ENCODE results near the gene KCNH6. TPM values are rescaled to one million over a fixed set of nuclear protein-coding genes. Genes with fewer than 3 reads are reported as not detected.

The KCNH6 gene
- total RNA-seq, 2 donors from 2014 or later = 0.05 TPM; not detected in 1

DNA sequence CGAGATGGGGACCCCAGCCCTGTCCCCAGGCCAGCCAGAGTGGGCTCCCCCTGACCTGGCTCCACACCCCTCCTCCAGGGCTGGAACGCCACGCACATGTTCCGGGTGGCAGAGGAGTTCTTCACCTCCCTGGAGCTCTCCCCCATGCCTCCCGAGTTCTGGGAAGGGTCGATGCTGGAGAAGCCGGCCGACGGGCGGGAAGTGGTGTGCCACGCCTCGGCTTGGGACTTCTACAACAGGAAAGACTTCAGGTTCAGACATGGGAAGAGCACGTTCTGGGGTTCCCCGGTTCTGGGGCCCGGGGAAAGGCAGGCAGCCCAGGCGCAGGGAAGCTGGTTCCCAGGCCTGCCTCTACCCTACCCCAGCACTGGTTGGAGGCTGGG lies 41.7 kb upstream of the KCNH6 start:
- H3K4me1 Mint-ChIP-seq = peaks cover 5% of the 10 kb centered on the region

DNA sequence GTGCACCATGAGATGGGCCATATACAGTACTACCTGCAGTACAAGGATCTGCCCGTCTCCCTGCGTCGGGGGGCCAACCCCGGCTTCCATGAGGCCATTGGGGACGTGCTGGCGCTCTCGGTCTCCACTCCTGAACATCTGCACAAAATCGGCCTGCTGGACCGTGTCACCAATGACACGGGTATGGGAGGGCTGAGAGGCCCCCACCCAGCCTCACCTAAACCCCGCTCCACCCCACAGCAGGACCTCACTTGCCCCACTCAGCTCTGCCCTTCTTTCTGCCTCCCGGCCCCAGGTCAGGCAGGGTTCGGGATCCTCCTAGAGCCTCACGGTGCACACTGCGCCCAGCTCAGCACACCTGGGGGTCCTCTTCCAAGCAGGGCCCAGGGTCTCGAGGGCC lies 40.6 kb upstream of the KCNH6 start:
- no peaks in the 10 kb centered on the region for H3K9me3 Mint-ChIP-seq
- H3K27me3 Mint-ChIP-seq = no peaks in the 10 kb centered on the region
- H3K27ac Mint-ChIP-seq = no peak overlapping the region
- peaks cover 4% of the 10 kb centered on the region for H3K4me1 Mint-ChIP-seq
- H3K36me3 Mint-ChIP-seq (ENCODE audit: low read depth) = no peaks in the 10 kb centered on the region
- no peak for ATAC-seq (replicated peaks)
- H3K4me3 Mint-ChIP-seq = no peak overlapping the region

More for the DNA sequence above, 41.7 kb upstream of the KCNH6 start:
- Mint-ChIP-seq H3K27ac (no peak overlapping the region), H3K9me3 (no peaks in the 10 kb centered on the region), H3K36me3 (ENCODE audit: low read depth) (no peaks in the 10 kb centered on the region), H3K27me3 (no peaks in the 10 kb centered on the region), H3K4me3 (no peak overlapping the region)
- no peak for ATAC-seq (replicated peaks)

DNA sequence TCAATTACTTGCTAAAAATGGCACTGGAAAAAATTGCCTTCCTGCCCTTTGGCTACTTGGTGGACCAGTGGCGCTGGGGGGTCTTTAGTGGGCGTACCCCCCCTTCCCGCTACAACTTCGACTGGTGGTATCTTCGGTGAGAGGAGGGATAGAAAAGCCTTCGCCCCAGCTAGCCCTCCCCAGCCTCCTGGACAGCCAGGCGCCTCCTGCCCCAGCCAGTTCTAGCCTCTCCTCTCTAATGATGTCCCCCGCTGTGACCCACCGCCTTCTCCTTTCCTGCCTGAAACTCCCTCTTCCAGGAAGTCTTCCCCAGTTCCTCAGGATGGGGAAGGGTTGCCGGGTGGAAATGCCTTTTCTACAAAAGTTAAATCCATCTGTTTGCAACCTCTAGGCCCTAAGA lies 40.1 kb upstream of the KCNH6 start:
- no peak for ATAC-seq (replicated peaks)
- Mint-ChIP-seq H3K27me3 (no peaks in the 10 kb centered on the region), H3K4me3 (no peak overlapping the region), H3K27ac (peak overlapping the region; percentile 28), H3K36me3 (ENCODE audit: low read depth) (no peaks in the 10 kb centered on the region), H3K9me3 (no peaks in the 10 kb centered on the region), H3K4me1 (no peaks in the 10 kb centered on the region)

DNA sequence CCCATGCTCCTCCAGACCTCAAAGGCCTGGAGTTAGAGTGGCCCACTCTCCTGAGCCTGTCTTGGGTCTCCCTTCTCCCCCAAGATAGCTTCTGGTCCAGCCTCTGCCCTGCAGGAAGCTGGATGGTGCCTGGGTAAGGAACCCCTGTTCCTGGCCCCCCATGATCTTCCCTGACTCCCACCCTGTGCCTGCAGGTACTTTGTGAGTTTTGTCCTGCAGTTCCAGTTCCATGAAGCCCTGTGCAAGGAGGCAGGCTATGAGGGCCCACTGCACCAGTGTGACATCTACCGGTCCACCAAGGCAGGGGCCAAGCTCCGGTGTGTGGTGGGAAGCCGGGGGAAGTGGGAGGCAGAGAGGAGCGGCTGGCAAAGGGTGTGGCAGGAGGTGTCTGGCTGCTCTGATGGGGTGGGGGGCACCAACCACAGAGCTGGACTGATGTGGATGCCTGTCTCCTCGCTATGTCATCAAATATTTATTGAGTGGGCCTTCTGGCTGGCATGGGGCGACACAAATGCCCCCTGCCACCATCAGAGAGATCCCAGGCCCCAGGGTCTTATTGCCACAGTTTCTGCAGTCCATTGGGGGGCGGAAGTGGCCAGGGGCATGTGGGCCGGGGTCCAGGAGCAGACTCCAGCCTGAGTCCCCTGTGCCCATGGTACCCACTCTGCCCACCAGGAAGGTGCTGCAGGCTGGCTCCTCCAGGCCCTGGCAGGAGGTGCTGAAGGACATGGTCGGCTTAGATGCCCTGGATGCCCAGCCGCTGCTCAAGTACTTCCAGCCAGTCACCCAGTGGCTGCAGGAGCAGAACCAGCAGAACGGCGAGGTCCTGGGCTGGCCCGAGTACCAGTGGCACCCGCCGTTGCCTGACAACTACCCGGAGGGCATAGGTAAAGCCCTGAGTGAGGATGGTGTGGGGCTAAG lies 39.2 kb upstream of the KCNH6 start:
- no peak overlapping the region for H3K4me3 Mint-ChIP-seq
- no peaks in the 10 kb centered on the region for H3K9me3 Mint-ChIP-seq
- no peaks in the 10 kb centered on the region for H3K27me3 Mint-ChIP-seq
- no peak for ATAC-seq (replicated peaks)
- H3K36me3 Mint-ChIP-seq (ENCODE audit: low read depth) = no peaks in the 10 kb centered on the region
- H3K4me1 Mint-ChIP-seq = no peaks in the 10 kb centered on the region
- no peak overlapping the region for H3K27ac Mint-ChIP-seq

DNA sequence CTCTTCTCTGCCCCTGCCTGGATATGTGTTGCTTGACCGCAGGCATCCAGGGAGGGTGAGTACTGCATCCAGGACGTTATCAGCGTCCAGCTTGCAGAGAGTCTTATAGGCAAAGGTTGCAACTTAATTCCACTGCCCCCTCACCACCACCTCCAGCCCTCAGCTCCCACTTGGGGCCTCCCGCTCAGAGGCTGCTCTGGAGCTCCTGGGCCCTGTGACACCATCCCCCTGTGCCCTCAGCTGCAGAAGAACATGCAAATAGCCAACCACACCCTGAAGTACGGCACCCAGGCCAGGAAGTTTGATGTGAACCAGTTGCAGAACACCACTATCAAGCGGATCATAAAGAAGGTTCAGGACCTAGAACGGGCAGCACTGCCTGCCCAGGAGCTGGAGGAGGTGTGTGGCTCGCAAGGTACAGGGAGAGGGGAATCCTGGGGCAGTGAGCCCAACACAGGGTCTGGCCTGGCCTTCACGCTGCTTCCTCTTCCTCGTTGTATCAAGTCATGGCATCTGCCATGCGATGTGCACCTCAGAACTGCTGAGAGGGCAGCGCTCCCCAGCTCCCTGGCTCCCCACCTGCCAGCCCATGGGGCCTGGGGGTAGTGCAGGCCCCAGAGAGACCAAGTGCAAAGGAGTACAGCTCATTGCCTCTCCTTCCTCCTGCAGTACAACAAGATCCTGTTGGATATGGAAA lies 36.7 kb upstream of the KCNH6 start:
- ATAC-seq (replicated peaks) = no peak
- H3K9me3 Mint-ChIP-seq = no peaks in the 10 kb centered on the region
- H3K4me1 Mint-ChIP-seq = no peaks in the 10 kb centered on the region
- no peaks in the 10 kb centered on the region for H3K36me3 Mint-ChIP-seq (ENCODE audit: low read depth)
- no peaks in the 10 kb centered on the region for H3K27me3 Mint-ChIP-seq
- H3K27ac Mint-ChIP-seq = no peak overlapping the region
- no peak overlapping the region for H3K4me3 Mint-ChIP-seq

DNA sequence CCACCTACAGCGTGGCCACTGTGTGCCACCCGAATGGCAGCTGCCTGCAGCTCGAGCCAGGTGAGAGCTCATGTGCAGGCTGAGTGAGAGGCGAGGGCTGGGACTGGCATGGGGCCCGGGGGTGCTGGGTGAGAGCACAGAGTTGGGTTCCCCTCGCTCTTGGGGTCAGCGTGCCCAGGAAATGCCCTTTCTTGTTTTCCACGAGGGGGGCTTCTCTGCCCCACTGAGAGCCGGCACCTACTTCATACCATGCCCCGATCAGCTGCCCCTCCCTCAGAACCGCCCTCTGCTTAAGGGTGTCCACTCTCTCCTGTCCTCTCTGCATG lies 36.2 kb upstream of the KCNH6 start:
- H3K9me3 Mint-ChIP-seq = no peaks in the 10 kb centered on the region
- H3K4me1 Mint-ChIP-seq = no peaks in the 10 kb centered on the region
- H3K36me3 Mint-ChIP-seq (ENCODE audit: low read depth) = no peaks in the 10 kb centered on the region
- H3K4me3 Mint-ChIP-seq = no peak overlapping the region
- ATAC-seq (replicated peaks) = no peak
- H3K27ac Mint-ChIP-seq = no peak overlapping the region
- no peaks in the 10 kb centered on the region for H3K27me3 Mint-ChIP-seq

DNA sequence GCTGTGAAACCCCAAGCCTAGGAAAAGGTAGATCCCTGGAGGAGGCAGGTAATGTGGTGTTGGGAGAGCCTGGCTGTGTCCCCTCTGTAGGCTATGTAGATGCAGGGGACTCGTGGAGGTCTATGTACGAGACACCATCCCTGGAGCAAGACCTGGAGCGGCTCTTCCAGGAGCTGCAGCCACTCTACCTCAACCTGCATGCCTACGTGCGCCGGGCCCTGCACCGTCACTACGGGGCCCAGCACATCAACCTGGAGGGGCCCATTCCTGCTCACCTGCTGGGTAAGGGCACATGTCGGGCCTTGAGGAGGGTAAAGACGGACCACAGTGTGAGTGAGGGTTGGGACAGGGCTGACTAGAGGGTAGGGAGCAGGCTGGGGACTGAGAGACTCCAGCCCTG lies 34.3 kb upstream of the KCNH6 start:
- no peaks in the 10 kb centered on the region for H3K27me3 Mint-ChIP-seq
- no peak overlapping the region for H3K27ac Mint-ChIP-seq
- H3K36me3 Mint-ChIP-seq (ENCODE audit: low read depth) = no peaks in the 10 kb centered on the region
- no peak for ATAC-seq (replicated peaks)
- H3K4me1 Mint-ChIP-seq = no peaks in the 10 kb centered on the region
- no peaks in the 10 kb centered on the region for H3K9me3 Mint-ChIP-seq
- H3K4me3 Mint-ChIP-seq = no peak overlapping the region

DNA sequence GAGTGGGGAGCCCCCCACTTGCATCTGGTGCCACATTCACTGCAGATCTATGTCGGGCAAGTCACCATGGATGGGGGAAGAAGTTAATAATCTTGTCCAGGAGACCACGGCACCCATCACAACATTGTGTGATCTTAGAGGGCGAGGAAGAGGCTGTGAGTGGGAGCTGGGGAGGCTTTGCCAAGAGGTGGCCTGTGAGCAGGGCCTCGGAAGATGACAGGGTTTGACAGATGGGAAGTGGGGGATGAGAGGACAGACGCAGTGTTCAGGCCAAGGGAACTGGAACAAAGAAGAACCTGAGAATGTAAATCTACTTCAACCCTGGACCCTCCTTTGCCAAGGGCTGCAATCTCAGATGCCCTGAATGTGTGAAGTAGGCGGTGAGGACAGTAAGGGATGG lies 33.9 kb upstream of the KCNH6 start:
- Mint-ChIP-seq H3K9me3 (no peaks in the 10 kb centered on the region), H3K27me3 (no peaks in the 10 kb centered on the region), H3K4me1 (no peaks in the 10 kb centered on the region), H3K36me3 (ENCODE audit: low read depth) (no peaks in the 10 kb centered on the region), H3K27ac (no peak overlapping the region), H3K4me3 (no peak overlapping the region)
- no peak for ATAC-seq (replicated peaks)

DNA sequence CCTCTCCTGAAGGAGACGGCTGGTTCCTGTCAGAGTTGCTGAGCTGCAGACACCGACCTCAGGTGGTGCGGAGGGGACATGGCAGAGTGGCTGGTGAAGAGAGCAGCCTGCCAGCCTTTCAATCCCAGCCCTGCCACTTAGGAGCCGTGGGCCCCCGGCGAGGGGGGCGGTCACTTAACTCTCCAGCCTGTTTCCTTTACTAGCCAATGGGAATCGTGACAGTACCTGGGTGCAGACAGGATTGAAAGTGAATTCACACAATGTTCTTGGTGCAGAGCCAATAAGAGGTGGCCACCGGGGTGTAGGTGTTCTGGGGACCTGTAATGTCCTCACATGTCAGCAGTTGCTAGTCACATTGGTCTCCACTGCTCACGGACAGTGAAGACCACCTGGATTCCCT lies 32.8 kb upstream of the KCNH6 start:
- no peaks in the 10 kb centered on the region for H3K27me3 Mint-ChIP-seq
- no peaks in the 10 kb centered on the region for H3K4me1 Mint-ChIP-seq
- ATAC-seq (replicated peaks) = no peak
- no peak overlapping the region for H3K4me3 Mint-ChIP-seq
- H3K36me3 Mint-ChIP-seq (ENCODE audit: low read depth) = no peaks in the 10 kb centered on the region
- H3K27ac Mint-ChIP-seq = no peak overlapping the region
- H3K9me3 Mint-ChIP-seq = no peaks in the 10 kb centered on the region

DNA sequence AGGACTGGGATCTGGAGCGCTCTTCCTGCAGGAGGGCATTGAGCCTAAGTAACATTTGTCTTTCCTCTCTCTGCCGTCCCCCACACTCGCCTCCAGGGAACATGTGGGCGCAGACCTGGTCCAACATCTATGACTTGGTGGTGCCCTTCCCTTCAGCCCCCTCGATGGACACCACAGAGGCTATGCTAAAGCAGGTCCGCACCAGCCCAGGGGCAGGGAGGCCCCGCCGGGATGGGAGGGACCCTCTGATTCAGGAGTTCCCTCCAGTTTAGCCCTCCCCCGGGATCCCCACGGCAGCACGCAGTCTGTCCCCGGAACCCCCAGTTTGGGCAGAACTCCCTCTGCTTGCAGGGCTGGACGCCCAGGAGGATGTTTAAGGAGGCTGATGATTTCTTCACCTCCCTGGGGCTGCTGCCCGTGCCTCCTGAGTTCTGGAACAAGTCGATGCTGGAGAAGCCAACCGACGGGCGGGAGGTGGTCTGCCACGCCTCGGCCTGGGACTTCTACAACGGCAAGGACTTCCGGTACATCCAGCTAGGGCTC lies 32.2 kb upstream of the KCNH6 start:
- no peak overlapping the region for H3K27ac Mint-ChIP-seq
- no peaks in the 10 kb centered on the region for H3K4me1 Mint-ChIP-seq
- no peak overlapping the region for H3K4me3 Mint-ChIP-seq
- no peaks in the 10 kb centered on the region for H3K27me3 Mint-ChIP-seq
- no peaks in the 10 kb centered on the region for H3K9me3 Mint-ChIP-seq
- H3K36me3 Mint-ChIP-seq (ENCODE audit: low read depth) = no peaks in the 10 kb centered on the region
- ATAC-seq (replicated peaks) = no peak

DNA sequence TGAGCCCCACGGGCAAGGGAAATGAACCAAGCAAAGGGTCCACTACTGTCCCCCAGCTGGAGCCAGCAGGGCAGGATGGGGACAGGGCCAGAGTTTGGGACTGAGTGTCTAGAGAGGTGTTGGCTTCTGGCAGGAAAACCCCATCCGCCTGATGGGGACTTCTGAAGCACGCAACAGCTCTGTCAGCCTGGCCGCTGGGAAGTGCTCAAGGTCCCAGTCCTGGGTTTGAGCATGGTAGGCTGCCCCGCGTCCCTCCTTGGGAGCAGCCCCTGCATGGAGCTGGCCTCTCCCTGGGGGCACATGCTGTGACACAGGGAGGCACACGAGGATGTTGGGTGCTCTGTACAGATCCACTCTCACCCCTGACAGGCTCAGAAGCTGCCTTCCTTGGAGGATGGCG lies 31.7 kb upstream of the KCNH6 start:
- Mint-ChIP-seq H3K4me3 (no peak overlapping the region), H3K36me3 (ENCODE audit: low read depth) (no peaks in the 10 kb centered on the region), H3K27ac (no peak overlapping the region), H3K9me3 (no peaks in the 10 kb centered on the region), H3K4me1 (no peaks in the 10 kb centered on the region), H3K27me3 (no peaks in the 10 kb centered on the region)
- no peak for ATAC-seq (replicated peaks)

DNA sequence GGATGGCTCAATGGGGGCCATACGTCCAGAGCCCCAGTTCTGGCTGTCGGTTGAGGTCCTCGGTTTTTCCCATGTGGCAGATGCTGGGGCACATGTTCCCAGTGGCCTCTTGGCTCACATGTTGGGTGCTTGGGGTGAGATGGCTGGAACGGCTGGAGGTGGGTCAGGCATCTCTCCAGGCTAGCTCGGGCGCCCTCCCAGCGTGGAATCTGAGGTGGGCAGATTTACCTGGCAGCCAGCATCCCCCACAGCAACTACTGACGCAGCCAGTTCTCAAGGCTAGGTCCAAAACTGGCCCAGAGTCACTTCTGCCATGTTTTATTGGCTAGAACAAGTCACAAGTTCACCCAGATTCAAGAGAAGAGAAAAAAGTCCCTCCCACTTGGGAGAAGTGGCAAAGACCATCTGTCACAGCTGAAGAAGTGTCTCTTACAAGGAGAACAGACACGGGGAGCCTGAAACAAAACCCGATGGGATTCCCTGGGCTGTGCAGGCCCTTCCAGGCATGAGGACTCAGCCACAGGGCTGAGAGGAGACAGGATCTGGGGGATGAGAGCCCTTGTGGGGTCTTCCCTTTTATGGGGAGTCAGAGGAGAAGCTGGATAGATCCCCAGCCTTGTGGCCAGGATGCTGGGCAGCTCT lies 31.1 kb upstream of the KCNH6 start:
- H3K27me3 Mint-ChIP-seq = no peaks in the 10 kb centered on the region
- peak overlapping the region; percentile 38 for H3K27ac Mint-ChIP-seq
- ATAC-seq (replicated peaks) = no peak
- H3K36me3 Mint-ChIP-seq (ENCODE audit: low read depth) = no peaks in the 10 kb centered on the region
- no peak overlapping the region for H3K4me3 Mint-ChIP-seq
- H3K4me1 Mint-ChIP-seq = no peaks in the 10 kb centered on the region
- H3K9me3 Mint-ChIP-seq = no peaks in the 10 kb centered on the region

DNA sequence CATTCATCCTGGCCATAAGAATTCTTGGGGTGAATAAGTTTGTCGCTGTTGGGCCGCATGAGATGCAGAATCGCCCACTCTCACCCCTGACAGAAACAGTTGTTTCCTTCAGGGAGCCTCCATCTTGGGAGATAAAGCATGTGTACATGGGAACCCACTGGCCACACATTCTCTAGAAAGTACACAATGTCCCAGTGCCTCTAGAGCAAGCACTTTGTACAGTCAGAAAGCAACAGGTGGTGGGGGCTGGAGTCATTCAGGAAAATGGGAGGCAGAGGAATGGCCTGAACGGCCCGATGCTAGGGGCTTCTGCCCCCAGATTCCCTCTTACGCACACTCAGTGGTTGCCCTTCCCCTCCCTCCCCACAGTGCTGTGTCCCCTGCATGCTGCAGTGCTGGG lies 30.2 kb upstream of the KCNH6 start:
- H3K27me3 Mint-ChIP-seq = no peaks in the 10 kb centered on the region
- peak overlapping the region; percentile 38 for H3K27ac Mint-ChIP-seq

DNA sequence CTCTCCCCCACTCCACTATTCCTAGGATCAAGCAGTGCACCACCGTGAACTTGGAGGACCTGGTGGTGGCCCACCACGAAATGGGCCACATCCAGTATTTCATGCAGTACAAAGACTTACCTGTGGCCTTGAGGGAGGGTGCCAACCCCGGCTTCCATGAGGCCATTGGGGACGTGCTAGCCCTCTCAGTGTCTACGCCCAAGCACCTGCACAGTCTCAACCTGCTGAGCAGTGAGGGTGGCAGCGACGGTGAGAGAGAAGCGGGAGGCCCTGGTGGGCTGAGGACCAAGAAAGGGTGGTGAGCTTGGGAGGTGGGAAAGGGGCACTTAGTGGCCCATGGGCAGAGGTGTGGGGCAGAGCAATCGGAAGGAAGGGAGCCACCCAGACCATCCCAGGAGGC lies 29.7 kb upstream of the KCNH6 start:
- Mint-ChIP-seq H3K27ac (no peak overlapping the region), H3K4me3 (no peak overlapping the region), H3K4me1 (no peaks in the 10 kb centered on the region), H3K27me3 (no peaks in the 10 kb centered on the region), H3K36me3 (ENCODE audit: low read depth) (no peaks in the 10 kb centered on the region), H3K9me3 (no peaks in the 10 kb centered on the region)
- ATAC-seq (replicated peaks) = no peak

More for the DNA sequence above, 30.2 kb upstream of the KCNH6 start:
- H3K36me3 Mint-ChIP-seq (ENCODE audit: low read depth) = no peaks in the 10 kb centered on the region
- H3K4me1 Mint-ChIP-seq = no peaks in the 10 kb centered on the region
- no peaks in the 10 kb centered on the region for H3K9me3 Mint-ChIP-seq
- no peak overlapping the region for H3K4me3 Mint-ChIP-seq
- no peak for ATAC-seq (replicated peaks)

All from activated T-helper 17 cell treated with anti-CD3 and anti-CD28 coated beads, Interleukin-2, amount 50 U/mL, for 72 hours (primary cell).